ENCODE data around the gene RNF144B.
"Not testable (repeated sequence)": the region's sequence is repeated elsewhere in the genome, so short reads cannot be mapped to it uniquely, and the experiment has no call there.

The RNF144B gene

GRCh38 chr6:18380158-18380836 is 6.9 kb upstream of the RNF144B start:
- no peak for DNase-seq

GRCh38 chr6:18380851-18381250 is 6.3 kb upstream of the RNF144B start:
- no peak for DNase-seq

GRCh38 chr6:18383441-18383840 is 3.7 kb upstream of the RNF144B start:
- no peak for DNase-seq

GRCh38 chr6:18384621-18385020 is 2.5 kb upstream of the RNF144B start:
- DNase-seq: no peak

- DNase-seq: no peak
Measured at GRCh38 chr6:18386298-18386976, 713 bp upstream of the RNF144B start.

GRCh38 chr6:18388271-18388670 is 1.1 kb downstream of the RNF144B start:
- DNase-seq: no peak

GRCh38 chr6:18388942-18389341 is 1.8 kb downstream of the RNF144B start:
- DNase-seq: no peak

- DNase-seq: no peak
Measured at GRCh38 chr6:18389479-18389878, 2.3 kb downstream of the RNF144B start.

- no peak for DNase-seq
Measured at GRCh38 chr6:18390476-18390875, 3.3 kb downstream of the RNF144B start.

- DNase-seq: no peak
Measured at GRCh38 chr6:18391023-18391422, 3.9 kb downstream of the RNF144B start.

GRCh38 chr6:18392346-18392877 is 5.3 kb downstream of the RNF144B start:
- DNase-seq: no peak

GRCh38 chr6:18393698-18394097 is 6.5 kb downstream of the RNF144B start:
- DNase-seq: no peak

- no peak for DNase-seq
Measured at GRCh38 chr6:18395177-18395855, 8.2 kb downstream of the RNF144B start.

GRCh38 chr6:18395856-18396197 is 8.7 kb downstream of the RNF144B start:
- no peak for DNase-seq

- DNase-seq: no peak
Measured at GRCh38 chr6:18397701-18398100, 10.6 kb downstream of the RNF144B start.

GRCh38 chr6:18398225-18398624 is 11.1 kb downstream of the RNF144B start:
- DNase-seq: not testable (repeated sequence)

GRCh38 chr6:18400831-18401446 is 13.8 kb downstream of the RNF144B start:
- DNase-seq: no peak

- DNase-seq: not testable (repeated sequence)
Measured at GRCh38 chr6:18404965-18405364, 17.8 kb downstream of the RNF144B start.

- no peak for DNase-seq
Measured at GRCh38 chr6:18405477-18406293, 18.5 kb downstream of the RNF144B start.

- DNase-seq: no peak
Measured at GRCh38 chr6:18406955-18407749, 20.0 kb downstream of the RNF144B start.

GRCh38 chr6:18409602-18410001 is 22.5 kb downstream of the RNF144B start:
- not testable (repeated sequence) for DNase-seq

GRCh38 chr6:18410412-18410811 is 23.3 kb downstream of the RNF144B start:
- no peak for DNase-seq
